Suprapubic skin (tissue), 4 donors: Measurements from ENCODE around the gene GRM3.

ENCODE experiments used
- EP300 ChIP-seq: sonication (generic); formaldehyde crosslinking; IDR thresholded peaks from one replicate; pipeline ENCODE4 v1.6.1; 2017; ENCODE audit warnings: antibody characterized with exemption
- POLR2A ChIP-seq, 2 donors: fragments of 450-650 bp; IDR thresholded peaks; one replicate each; pipeline ENCODE4 v1.6.1; 2017; ENCODE audit warnings: antibody characterized with exemption in 2 of 2, mild to moderate bottlenecking in 2 of 2, moderate library complexity in 2 of 2
- POLR2AphosphoS5 ChIP-seq, 3 donors: sonication (generic); formaldehyde crosslinking; IDR thresholded peaks; one replicate each; pipeline ENCODE4 v1.6.1; 2017; ENCODE audit warnings: antibody characterized with exemption in 3 of 3
- TF ChIP-seq, protein P1 (sequence below), 2 donors: fragments of 200-600 bp in 1 of 2; fragments of 450-650 bp in 1 of 2; sonication (generic) in 1 of 2; IDR thresholded peaks; one replicate each; pipeline ENCODE4 v1.5.1; 2016 to 2019; ENCODE audit warnings: antibody characterized with exemption in 2 of 2, mild to moderate bottlenecking in 1 of 2, moderate library complexity in 1 of 2

DNA sequence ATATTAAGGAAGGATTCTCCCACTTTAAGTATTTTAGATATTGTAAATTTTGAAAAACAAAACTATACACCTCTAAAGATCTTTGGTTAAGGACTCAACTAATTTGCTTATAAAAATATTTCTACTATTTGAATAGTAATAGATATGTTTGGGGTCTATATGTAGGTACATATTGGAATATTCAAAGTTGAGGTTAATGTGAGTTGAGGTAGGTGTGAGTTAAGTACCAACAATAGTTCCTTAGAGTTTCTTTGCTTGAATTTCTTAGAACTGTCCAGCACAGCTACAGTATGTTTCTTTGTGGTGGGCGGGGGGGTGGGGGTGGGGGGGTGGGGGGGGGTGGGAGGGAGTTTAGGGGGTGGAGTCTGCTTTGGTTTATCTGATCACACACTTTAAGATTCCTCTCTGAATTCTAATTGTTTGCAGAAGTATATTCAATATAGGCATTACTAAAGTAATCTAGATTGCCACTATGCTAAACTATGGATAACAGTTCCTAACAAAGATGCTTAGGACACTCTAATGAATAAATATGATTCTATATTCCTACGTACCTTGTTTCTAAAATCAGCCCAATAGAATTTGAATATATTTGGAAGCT, 2.1 kb downstream of the GRM3 start:
- no peak for TF ChIP-seq POLR2A (IDR thresholded peaks at IDR 0.05)
- no peak for TF ChIP-seq POLR2AphosphoS5 (IDR thresholded peaks at IDR 0.05)
- TF ChIP-seq EP300: no peak
- TF ChIP-seq, protein P1, sequence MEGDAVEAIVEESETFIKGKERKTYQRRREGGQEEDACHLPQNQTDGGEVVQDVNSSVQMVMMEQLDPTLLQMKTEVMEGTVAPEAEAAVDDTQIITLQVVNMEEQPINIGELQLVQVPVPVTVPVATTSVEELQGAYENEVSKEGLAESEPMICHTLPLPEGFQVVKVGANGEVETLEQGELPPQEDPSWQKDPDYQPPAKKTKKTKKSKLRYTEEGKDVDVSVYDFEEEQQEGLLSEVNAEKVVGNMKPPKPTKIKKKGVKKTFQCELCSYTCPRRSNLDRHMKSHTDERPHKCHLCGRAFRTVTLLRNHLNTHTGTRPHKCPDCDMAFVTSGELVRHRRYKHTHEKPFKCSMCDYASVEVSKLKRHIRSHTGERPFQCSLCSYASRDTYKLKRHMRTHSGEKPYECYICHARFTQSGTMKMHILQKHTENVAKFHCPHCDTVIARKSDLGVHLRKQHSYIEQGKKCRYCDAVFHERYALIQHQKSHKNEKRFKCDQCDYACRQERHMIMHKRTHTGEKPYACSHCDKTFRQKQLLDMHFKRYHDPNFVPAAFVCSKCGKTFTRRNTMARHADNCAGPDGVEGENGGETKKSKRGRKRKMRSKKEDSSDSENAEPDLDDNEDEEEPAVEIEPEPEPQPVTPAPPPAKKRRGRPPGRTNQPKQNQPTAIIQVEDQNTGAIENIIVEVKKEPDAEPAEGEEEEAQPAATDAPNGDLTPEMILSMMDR (IDR thresholded peaks at IDR 0.05): no peak
